Activated CD8-positive, alpha-beta memory T cell treated with anti-CD3 and anti-CD28 coated beads for 24 hours (primary cell): ENCODE measurements around the gene MEF2A.

Experiments
- DNase-seq: peaks from one replicate; pipeline ENCODE4 v3.0.0-alpha.2; 2020

The MEF2A gene

GRCh38 chr15:99706557-99707303, 140.9 kb downstream of the MEF2A start:
- no peak for DNase-seq

- no peak for DNase-seq
Measured at GRCh38 chr15:99707473-99708270, 141.9 kb downstream of the MEF2A start.

- no peak for DNase-seq
Measured at GRCh38 chr15:99708563-99708962, 142.8 kb downstream of the MEF2A start.

GRCh38 chr15:99709243-99709986, 143.6 kb downstream of the MEF2A start:
- DNase-seq: no peak

GRCh38 chr15:99711625-99712024, 145.8 kb downstream of the MEF2A start:
- no peak for DNase-seq

- no peak for DNase-seq
Measured at GRCh38 chr15:99712415-99712814, 146.6 kb downstream of the MEF2A start.

GRCh38 chr15:99716540-99717095, 150.8 kb downstream of the MEF2A start:
- DNase-seq: no peak

- no peak for DNase-seq
Measured at GRCh38 chr15:99717161-99718009, 151.6 kb downstream of the MEF2A start.

- DNase-seq: no peak
Measured at GRCh38 chr15:99718421-99718820, 152.6 kb downstream of the MEF2A start.

GRCh38 chr15:99719096-99719541, 153.3 kb downstream of the MEF2A start:
- no peak for DNase-seq

DNA sequence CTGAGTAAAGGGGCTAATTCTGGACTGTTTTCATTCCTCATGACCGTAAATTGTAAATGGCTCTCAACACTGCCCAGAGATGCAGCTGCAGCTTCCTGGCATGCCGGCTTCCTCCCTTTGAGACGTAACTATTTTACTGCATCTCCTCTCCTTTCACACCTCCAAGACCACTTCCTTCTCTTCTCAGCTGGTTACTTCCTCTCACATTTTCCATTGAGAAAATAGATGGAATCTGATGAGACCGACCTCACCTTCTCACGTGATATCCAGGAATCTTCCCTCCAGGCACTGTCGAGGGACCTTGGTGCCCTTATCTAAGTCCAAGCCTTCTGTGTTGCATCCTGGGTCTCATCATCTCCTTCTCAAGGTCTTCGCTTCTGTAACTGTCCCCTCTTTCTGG, 154.7 kb downstream of the MEF2A start:
- no peak for DNase-seq

DNA sequence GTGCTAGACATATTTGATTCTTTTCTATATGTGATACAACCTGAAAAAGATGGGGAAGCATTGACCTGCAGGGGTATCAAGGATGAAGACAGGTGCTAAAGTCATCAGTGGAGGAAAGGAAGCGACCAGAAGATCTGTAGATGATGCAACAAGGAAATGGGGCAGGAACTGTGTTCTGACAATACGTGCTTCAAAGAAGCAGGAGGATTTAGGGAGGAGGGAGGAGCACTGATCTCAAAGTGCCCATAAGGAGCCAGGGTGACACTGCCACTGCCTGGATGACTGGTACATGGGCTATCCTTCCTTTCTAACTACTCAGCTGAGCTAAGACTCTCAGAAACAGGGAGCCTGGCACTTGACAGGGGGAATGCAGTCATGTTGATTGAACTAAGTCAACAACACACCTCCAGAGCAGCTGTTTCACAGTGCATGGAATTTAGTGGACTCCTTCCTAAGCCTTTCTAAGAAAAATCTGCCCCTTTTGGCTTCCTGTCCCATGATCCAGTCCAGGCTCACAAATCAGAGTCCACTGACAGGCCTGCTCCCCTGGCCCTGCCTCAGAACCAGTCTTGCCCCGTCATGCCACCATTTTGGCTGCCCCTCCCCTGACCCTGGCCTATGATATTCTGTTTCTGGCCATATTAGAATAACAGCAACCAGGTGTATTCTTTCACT, 155.5 kb downstream of the MEF2A start:
- no peak for DNase-seq

- no peak for DNase-seq
Measured at GRCh38 chr15:99721896-99722295, 156.1 kb downstream of the MEF2A start.

DNA sequence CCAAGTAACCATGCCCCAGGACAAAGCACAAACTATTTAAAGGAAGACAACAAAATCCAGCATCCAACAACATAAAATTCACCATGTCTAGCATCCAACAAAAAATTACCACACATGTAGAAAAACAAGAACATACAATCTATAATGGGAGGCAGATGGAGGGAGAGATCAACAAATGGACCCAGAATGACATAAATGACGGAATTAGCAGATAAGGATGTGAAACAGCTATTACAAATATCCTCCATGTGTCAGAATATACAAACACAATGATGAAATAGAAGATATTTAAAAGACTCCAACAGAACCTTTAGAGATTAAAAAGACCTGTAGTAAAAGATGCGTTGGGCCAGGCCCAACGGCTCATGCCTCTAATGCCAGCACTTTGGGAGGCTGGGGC, 156.6 kb downstream of the MEF2A start:
- DNase-seq: no peak

GRCh38 chr15:99726333-99726732, 160.5 kb downstream of the MEF2A start:
- no peak for DNase-seq

- no peak for DNase-seq
Measured at GRCh38 chr15:99727330-99727729, 161.5 kb downstream of the MEF2A start.

- DNase-seq: no peak
Measured at GRCh38 chr15:99727733-99728132, 161.9 kb downstream of the MEF2A start.

DNA sequence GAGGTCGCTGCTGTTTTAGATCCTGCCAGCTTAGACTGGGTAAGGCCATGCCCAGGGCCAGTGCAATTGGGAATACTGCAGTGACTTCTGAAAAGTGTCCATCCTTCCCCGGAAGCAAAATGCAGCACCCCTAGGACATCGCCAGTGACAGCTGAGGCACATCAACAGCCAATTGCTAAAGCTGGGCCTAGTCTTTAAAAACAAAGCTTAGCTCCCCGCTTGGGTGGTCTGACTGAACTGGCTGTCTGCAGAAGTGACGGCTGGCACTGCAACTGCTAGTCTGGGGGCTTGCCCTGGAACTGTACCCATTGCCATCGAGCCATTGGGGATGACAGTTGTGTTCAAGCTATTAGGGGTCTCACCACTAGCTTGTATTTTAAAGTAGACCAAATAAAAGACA, 163.1 kb downstream of the MEF2A start:
- DNase-seq: no peak

- DNase-seq: no peak
Measured at GRCh38 chr15:99729327-99729726, 163.5 kb downstream of the MEF2A start.

DNA sequence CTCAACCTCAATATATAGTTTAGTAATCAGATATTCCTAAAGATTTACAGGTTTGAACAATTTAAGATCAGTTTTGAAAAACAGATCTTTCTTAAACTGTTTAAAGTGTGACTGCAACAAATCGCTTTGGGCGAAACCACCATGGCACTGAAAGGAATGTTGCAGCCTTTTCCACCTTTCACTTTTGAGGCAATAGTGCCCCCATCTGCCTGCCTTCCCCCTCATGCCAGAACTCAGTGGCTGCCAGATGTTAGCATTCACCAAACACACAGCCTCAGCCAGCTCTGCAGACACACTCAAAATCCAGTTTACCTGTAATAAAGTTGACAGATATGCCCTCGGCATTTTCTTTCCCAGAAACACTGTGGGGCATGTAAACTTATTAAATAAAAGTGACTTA, 164.1 kb downstream of the MEF2A start:
- no peak for DNase-seq

- DNase-seq: no peak
Measured at GRCh38 chr15:99731336-99732123, 165.7 kb downstream of the MEF2A start.
